Prostate gland (tissue), 2 donors: Measurements from ENCODE around the gene ZNF189.

ENCODE experiments used
- CTCF ChIP-seq, 4 experiments: fragments of 200-600 bp in 2 of 4; fragments of 450-650 bp in 2 of 4; sonication (generic) in 2 of 4; IDR thresholded peaks; 1 replicate in 3 of 4; 2 replicates in 1 of 4; pipeline ENCODE4 v1.5.1; 2016 to 2019; ENCODE audit warnings: antibody characterized with exemption in 4 of 4, mild to moderate bottlenecking in 2 of 4, moderate library complexity in 2 of 4
- POLR2A ChIP-seq: fragments of 450-650 bp; IDR thresholded peaks from one replicate; pipeline ENCODE4 v1.6.1; 2016; ENCODE audit warnings: antibody characterized with exemption, mild to moderate bottlenecking
- POLR2AphosphoS5 ChIP-seq: sonication (generic); formaldehyde crosslinking; IDR thresholded peaks from one replicate; pipeline ENCODE4 v1.6.1; 2017; ENCODE audit warnings: antibody characterized with exemption

GRCh38 chr9:101451498-101451897, 52.8 kb downstream of the ZNF189 start:
- TF ChIP-seq CTCF (IDR thresholded peaks at IDR 0.05) (no peak), POLR2A (no peak), POLR2AphosphoS5 (no peak)
